Thyroid gland (tissue), 4 donors: Measurements from ENCODE around the gene ZNF443. TPM values are rescaled to one million over a fixed set of nuclear protein-coding genes. Genes with fewer than 3 reads are reported as not detected.
"Not testable (repeated sequence)": the region's sequence is repeated elsewhere in the genome, so short reads cannot be mapped to it uniquely, and the experiment has no call there.

Experiments used
- DNase-seq, 2 donors: peaks; one replicate each; pipeline ENCODE4 v3.0.0-alpha.2; 2019
- H3K27ac ChIP-seq, 3 donors: fragments of 200-600 bp; sonication (generic); 1 replicate in 2 of 3; 2 replicates in 1 of 3; pipeline ENCODE4 v1.5.1; 2016 to 2019; ENCODE audit warnings: mild to moderate bottlenecking in 1 of 3, moderate library complexity in 1 of 3
- H3K27me3 ChIP-seq: fragments of 200-600 bp; sonication (generic); one replicate; pipeline ENCODE4 v1.5.1; 2019
- H3K36me3 ChIP-seq, 2 donors: fragments of 200-600 bp; sonication (generic); one replicate each; pipeline ENCODE4 v1.5.1; 2016 to 2019
- H3K4me1 ChIP-seq, 2 donors: fragments of 200-600 bp; sonication (generic); one replicate each; pipeline ENCODE4 v1.5.1; 2017 to 2019
- H3K4me3 ChIP-seq, 3 donors: fragments of 200-600 bp; sonication (generic); replicated peaks in 1 of 3; 1 replicate in 2 of 3; 2 replicates in 1 of 3; pipeline ENCODE4 v1.5.1; 2016; ENCODE audit warnings: mild to moderate bottlenecking in 1 of 3
- H3K9me3 ChIP-seq: fragments of 200-600 bp; sonication (generic); one replicate; pipeline ENCODE4 v1.5.1; 2017
- POLR2A ChIP-seq, 2 donors: fragments of 450-650 bp; IDR thresholded peaks; one replicate each; pipeline ENCODE4 v1.6.1; 2017; ENCODE audit warnings: antibody characterized with exemption in 2 of 2, mild to moderate bottlenecking in 2 of 2, moderate library complexity in 1 of 2
- WGBS, 2 donors: methylation state at CpG; one replicate each; pipeline ENCODE4 v1.1.5; 2017; 5-methylcytosine and 5-hydroxymethylcytosine counted together
- intact Hi-C: fragments of 100-400 bp; cut with DNase I; formaldehyde crosslinking; loops from one replicate; pipeline ENCODE4 v1.15.1; 2023
- total RNA-seq, 4 donors: library from RNA; depleted of rRNA; stranded (reverse); fragments of >200 nt; gene quantifications; one replicate each; pipeline ENCODE4 v1.2.3, GENCODE V29; 2016
- TF ChIP-seq, protein P1 (sequence below), 6 experiments: fragments of 200-600 bp in 3 of 6; fragments of 450-650 bp in 3 of 6; sonication (generic) in 3 of 6; IDR thresholded peaks; one replicate each; pipeline ENCODE4 v1.5.1; 2016 to 2019; ENCODE audit warnings: antibody characterized with exemption in 6 of 6, mild to moderate bottlenecking in 2 of 6, inconsistent platforms in 1 of 6, moderate library complexity in 1 of 6

The ZNF443 gene
- total RNA-seq, 4 donors from 2014 or later, result 4.2 to 7.0 (median 5.0) TPM

DNA sequence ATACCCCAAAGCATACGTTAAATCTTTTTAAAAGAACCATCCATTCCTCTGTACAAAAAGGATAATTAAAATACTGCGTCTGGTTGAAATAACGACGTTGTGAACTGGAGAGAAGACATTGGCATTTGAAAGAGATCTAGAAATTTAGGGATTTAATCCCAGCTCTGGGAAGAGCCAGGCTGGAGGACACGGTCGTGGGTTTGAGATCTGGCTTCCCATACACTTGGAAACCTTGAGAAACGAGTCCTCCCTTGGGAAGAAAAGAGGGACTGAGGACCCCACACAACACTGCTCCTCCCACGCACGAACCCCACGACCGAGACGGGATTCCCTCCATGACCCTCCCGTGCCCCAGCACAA lies 43.2 kb upstream of the ZNF443 start:
- H3K27me3 ChIP-seq, result no peaks in the 10 kb centered on the region
- H3K27ac ChIP-seq, result peak overlapping the region in 2 of 3 donors; percentile 29 to 60
- H3K4me3 ChIP-seq, result peak overlapping the region; percentile 63 to 90 (median 79)
- TF ChIP-seq POLR2A (IDR thresholded peaks at IDR 0.05), result no peak
- TF ChIP-seq, protein P1, sequence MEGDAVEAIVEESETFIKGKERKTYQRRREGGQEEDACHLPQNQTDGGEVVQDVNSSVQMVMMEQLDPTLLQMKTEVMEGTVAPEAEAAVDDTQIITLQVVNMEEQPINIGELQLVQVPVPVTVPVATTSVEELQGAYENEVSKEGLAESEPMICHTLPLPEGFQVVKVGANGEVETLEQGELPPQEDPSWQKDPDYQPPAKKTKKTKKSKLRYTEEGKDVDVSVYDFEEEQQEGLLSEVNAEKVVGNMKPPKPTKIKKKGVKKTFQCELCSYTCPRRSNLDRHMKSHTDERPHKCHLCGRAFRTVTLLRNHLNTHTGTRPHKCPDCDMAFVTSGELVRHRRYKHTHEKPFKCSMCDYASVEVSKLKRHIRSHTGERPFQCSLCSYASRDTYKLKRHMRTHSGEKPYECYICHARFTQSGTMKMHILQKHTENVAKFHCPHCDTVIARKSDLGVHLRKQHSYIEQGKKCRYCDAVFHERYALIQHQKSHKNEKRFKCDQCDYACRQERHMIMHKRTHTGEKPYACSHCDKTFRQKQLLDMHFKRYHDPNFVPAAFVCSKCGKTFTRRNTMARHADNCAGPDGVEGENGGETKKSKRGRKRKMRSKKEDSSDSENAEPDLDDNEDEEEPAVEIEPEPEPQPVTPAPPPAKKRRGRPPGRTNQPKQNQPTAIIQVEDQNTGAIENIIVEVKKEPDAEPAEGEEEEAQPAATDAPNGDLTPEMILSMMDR (IDR thresholded peaks at IDR 0.05), result no peak
- H3K9me3 ChIP-seq, result no peaks in the 10 kb centered on the region
- no peaks in the 10 kb centered on the region for H3K36me3 ChIP-seq
- peaks cover 20 to 23% of the 10 kb centered on the region in 2 donors for H3K4me1 ChIP-seq
- WGBS, 2 donors, result 1 to 2% methylated on average over 9 to 11 of the region's 13 CpGs
- intact Hi-C loops, result no loop called here
- DNase-seq, result no peak

DNA sequence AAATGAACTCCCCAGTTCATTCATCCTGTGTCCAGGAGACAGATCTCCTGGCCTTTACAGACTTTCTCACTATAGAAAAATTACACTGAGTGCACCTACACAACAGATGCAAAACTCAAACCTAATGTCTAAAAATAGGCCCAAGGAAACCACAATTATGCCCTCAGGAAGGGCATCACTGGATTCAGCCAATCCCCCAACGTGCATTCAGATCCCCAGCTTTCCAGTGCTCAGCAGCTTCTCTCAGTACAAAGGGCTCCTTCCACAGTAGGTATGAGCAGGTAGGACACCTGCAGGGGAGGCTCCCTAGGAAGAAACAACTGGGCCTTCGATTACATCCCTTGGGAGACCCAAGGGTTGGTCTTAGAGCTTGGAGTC lies 41.7 kb upstream of the ZNF443 start:
- Histone ChIP-seq H3K27me3 (no peaks in the 10 kb centered on the region), H3K4me1 (peaks cover 33 to 35% of the 10 kb centered on the region in 2 donors), H3K9me3 (no peaks in the 10 kb centered on the region), H3K4me3 (no peak overlapping the region), H3K36me3 (no peaks in the 10 kb centered on the region), H3K27ac (no peak overlapping the region)
- WGBS, 2 donors, result 61 to 72% methylated on average over 2 of the region's 2 CpGs
- no peak for DNase-seq
- intact Hi-C loops, result no loop called here
- TF ChIP-seq POLR2A (IDR thresholded peaks at IDR 0.05), result no peak
- TF ChIP-seq, protein P1 (IDR thresholded peaks at IDR 0.05), result no peak

DNA sequence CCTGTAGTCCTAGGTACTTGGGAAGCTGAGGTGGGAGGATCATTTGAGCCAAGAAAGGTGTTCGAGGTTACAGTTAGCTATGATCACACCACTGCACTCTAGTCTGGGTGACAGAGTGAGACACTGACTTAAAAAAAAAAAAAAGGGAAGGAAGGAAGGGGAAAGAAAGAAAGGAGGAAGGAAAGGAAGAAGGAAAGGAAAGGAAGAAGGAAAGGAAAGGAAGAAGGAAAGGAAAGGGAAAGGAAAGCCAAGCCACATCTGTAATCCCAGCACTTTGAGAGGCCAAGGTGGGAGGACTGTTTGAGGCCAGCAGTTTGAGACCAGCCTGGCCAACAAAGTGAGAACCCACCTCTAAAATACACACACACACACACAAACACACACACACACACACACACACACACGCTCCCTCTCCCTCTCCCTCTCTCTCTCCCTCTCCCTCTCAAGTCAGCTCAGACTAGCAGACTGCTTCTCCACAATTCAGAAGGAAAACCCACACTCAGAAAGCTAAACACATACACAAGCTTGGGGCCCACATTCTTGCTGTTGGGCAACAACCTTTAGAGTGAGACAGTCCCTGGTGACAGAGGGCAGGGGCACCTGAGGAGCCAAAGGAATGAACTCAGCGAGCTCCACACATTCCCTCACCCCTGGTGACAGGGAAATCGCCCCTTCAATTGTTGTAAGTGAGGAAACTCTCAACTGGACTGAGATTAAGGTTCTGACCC lies 41.1 kb upstream of the ZNF443 start:
- no peak for TF ChIP-seq POLR2A (IDR thresholded peaks at IDR 0.05)
- TF ChIP-seq, protein P1 (IDR thresholded peaks at IDR 0.05), result no peak
- DNase-seq, result no peak
- Histone ChIP-seq H3K27me3 (no peaks in the 10 kb centered on the region), H3K4me1 (peaks cover 33 to 35% of the 10 kb centered on the region in 2 donors), H3K4me3 (no peak overlapping the region), H3K27ac (no peak overlapping the region), H3K9me3 (no peaks in the 10 kb centered on the region), H3K36me3 (no peaks in the 10 kb centered on the region)
- intact Hi-C loops, result no loop called here
- WGBS, 2 donors, result 74 to 80% methylated on average over 3 to 4 of the region's 4 CpGs

DNA sequence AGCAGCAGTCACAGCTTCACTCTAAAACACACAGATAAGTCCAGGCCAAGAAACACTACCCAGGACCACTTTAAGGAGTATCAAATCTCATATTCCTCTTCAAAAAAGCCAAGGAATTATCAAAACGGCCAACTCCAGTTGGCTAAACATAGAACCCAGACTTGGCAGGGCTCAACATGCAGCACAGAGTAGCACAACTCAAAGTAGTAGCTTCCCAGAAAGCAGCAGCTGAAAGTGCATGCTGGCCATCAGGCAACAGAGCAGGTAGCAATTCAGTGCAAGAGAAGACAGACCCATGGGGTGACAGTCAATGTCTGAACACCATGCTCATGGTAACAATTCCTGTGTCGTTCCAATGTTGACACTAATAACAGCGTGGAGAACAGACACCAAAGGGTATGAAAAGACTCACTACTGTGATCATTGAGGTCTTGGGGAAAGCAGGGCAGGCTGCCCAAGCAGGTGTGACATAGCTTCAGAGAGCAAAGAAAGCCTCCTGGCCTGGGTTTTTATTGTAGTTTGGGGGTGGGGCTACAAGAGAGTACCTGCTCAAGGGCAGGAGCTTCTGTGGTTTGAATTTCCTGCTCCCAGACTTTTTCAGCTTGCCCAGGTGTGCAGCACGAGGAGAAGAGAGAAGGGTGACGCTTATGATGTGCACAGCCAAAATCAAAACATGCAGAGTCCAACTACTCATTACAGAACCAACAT lies 37.6 kb upstream of the ZNF443 start:
- DNase-seq, result peak; percentile 56 to 60
- Histone ChIP-seq H3K27ac (no peak overlapping the region), H3K27me3 (no peaks in the 10 kb centered on the region), H3K36me3 (no peaks in the 10 kb centered on the region), H3K4me1 (peaks cover 25% of the 10 kb centered on the region in 2 donors), H3K9me3 (no peaks in the 10 kb centered on the region), H3K4me3 (no peak overlapping the region)
- 37 to 39% methylated on average over 5 of the region's 5 CpGs for WGBS, 2 donors
- intact Hi-C loops, result no loop called here
- TF ChIP-seq, protein P1 (IDR thresholded peaks at IDR 0.05), result no peak
- TF ChIP-seq POLR2A (IDR thresholded peaks at IDR 0.05), result no peak

DNA sequence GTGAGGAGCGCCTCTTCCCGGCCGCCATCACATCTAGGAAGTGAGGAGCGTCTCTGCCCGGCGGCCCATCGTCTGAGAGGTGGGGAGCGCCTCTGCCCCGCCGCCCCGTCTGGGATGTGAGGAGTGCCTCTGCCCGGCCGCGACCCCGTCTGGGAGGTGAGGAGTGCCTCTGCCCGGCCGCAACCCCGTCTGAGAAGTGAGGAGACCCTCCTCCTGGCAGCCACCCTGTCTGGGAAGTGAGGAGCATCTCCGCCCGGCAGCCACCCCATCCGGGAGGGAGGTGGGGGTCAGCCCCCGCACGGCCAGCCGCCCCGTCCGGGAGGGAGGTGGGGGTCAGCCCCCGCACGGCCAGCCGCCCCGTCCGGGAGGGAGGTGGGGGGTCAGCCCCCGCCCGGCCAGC lies 26.8 kb upstream of the ZNF443 start:
- DNase-seq, H3K27ac ChIP-seq, H3K9me3 ChIP-seq, H3K27me3 ChIP-seq, H3K4me1 ChIP-seq, H3K4me3 ChIP-seq, intact Hi-C loops: not testable (repeated sequence)
- WGBS, 2 donors, result 97% methylated on average over 13 of the region's 33 CpGs; no CpG with 5 or more reads in 1 of the 2 donors
- peaks cover 19 to 31% of the 10 kb centered on the region in 2 donors for H3K36me3 ChIP-seq
